Measurements from ENCODE around the gene MYDGF.
"Not testable (repeated sequence)": the region's sequence is repeated elsewhere in the genome, so short reads cannot be mapped to it uniquely, and the experiment has no call there.

Gene MYDGF

DNA sequence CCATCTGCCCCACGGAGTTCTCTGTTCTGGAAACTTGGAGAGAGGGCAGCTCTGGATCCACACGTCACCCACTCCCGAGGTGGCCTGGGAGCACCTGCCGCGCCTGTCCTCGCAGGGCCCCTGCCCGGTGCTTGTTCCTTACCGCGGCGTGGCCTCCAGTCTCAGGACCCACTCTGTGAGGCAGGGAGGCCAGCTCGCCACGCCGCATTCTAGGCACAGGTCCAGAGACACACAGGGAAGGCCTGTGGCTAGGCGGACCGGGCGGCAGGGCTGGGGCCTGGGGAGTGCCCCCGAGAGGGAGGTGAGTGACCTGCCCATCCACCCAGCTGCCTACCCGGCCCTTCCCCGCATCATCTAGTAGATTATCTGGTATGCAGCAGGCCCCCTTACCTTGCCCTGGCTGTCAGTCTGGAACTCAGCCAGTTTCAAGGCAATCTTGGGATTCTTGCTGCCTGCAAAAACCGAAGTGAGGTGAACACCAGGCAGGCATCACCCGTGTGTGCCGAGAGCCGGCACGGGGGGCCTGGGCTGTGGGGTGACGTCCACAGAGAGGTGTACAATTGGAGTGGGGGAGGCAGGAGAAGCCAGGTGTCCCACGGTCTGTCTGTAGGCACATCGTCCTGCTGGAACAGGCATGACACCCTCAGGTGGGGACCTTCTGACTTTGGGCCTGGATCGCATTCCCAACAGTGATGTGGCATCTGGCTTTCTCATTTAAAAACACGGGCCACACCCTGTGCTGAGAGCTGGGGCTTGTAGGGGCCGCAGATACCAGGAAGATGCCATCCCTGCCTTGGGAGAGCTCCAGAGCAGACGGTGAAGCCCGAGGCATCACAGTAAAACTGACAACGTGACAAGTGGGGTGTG, 29.9 kb upstream of the MYDGF start:
- DNase-seq (no peak), ATAC-seq (no peak)

GRCh38 chr19:4697304-4697703, 27.2 kb upstream of the MYDGF start:
- ATAC-seq = no peak
- DNase-seq = no peak

DNA sequence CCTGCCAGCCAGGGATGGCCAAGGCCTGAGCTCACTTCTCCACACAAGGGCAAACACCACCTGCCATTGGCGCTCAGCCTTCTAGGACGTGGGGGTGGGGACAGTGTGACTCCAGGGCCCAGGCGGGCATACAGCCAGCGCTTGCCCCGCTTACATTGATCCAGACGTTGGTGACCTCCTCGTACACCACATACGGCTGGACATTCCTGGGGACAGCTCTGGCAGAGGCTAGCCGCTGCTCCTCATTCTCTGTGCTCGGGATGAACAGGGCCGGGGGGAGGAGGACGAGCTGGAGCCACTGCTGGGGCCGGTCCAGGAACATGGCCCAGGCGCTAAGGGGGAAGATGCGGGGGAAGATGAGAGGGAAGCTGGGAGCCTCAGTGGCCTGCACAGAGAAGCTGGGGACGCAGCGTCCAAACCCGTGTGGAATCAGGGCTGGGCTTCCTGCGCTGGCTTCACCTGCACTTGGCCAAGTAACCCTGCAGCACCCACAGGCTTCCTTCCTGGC, 25.1 kb upstream of the MYDGF start:
- ATAC-seq = no peak
- DNase-seq = no peak

GRCh38 chr19:4694211-4694987, 24.3 kb upstream of the MYDGF start:
- ATAC-seq = peak; percentile 11
- no peak for DNase-seq

DNA sequence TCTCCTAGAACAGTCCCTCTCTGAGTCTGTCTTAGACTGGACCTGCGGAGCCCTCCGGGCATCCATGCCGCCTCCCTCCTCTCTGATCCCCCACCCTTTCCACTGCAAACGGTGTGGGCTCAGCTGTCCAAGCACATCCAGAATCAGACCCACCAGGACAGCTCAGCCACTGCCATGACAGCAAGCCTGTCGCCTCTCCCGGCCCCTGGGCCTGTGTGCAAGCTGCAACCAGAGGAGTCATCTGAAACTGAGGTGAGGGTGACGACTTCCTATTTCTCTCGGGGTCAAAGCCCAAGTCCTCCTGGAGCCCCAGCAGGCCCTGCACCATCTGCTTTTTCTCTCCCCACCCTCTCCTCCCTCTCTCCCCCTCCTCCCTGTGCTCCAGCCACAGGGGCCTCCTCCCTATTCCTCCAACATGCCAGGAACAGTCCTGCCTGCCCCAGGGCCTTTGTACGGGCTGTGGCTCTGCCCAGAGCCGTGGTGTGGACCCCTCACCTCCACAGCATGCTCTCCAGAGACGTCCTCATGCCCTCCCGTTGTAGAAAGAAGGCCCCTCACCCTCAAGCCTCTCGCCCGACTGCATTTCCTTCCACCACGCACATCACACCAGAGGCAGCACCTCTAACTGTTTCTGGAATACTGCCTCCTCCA, 23.5 kb upstream of the MYDGF start:
- no peak for DNase-seq
- no peak for ATAC-seq

- no peak for DNase-seq
Observed at GRCh38 chr19:4693078-4693350, 22.9 kb upstream of the MYDGF start.

GRCh38 chr19:4692251-4693077, 22.3 kb upstream of the MYDGF start:
- ATAC-seq = no peak

More at GRCh38 chr19:4693078-4693350, 22.9 kb upstream of the MYDGF start:
- ATAC-seq = no peak

GRCh38 chr19:4691373-4691772, 21.2 kb upstream of the MYDGF start:
- DNase-seq (no peak), ATAC-seq (no peak)

More at GRCh38 chr19:4692251-4693077, 22.3 kb upstream of the MYDGF start:
- no peak for DNase-seq

- DNase-seq = no peak
Observed at GRCh38 chr19:4690361-4690760, 20.2 kb upstream of the MYDGF start.

GRCh38 chr19:4689403-4689802, 19.3 kb upstream of the MYDGF start:
- no peak for DNase-seq
- no peak for ATAC-seq

More at GRCh38 chr19:4690361-4690760, 20.2 kb upstream of the MYDGF start:
- ATAC-seq = no peak

- no peak for DNase-seq
- no peak for ATAC-seq
Observed at GRCh38 chr19:4688587-4688986, 18.4 kb upstream of the MYDGF start.

- ATAC-seq = no peak
- DNase-seq = no peak
Observed at GRCh38 chr19:4687396-4687795, 17.3 kb upstream of the MYDGF start.

DNA sequence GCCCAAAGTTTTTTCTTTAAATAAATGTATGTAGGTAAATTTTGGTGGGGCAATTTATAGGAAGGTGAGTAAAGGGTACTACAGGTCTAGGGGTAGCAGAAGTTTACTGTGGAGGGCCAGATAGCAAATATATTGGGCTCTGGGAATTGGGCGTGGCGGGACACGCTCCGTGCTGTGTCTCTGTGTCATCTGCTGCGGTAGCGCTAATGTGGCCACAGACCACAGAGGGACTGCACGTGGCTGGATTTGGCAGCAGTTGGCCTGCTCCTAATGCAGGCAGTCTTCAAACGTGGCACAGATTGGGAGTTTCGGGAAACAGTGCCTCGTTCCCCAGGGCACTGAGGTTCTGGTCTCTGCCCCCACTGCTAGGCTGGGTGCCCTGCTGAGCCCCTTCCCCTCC, 16.6 kb upstream of the MYDGF start:
- ATAC-seq (no peak), DNase-seq (no peak)

- ATAC-seq (no peak), DNase-seq (no peak)
Observed at GRCh38 chr19:4684312-4685095, 14.4 kb upstream of the MYDGF start.

- no peak for DNase-seq
- no peak for ATAC-seq
Observed at GRCh38 chr19:4682417-4683200, 12.5 kb upstream of the MYDGF start.

DNA sequence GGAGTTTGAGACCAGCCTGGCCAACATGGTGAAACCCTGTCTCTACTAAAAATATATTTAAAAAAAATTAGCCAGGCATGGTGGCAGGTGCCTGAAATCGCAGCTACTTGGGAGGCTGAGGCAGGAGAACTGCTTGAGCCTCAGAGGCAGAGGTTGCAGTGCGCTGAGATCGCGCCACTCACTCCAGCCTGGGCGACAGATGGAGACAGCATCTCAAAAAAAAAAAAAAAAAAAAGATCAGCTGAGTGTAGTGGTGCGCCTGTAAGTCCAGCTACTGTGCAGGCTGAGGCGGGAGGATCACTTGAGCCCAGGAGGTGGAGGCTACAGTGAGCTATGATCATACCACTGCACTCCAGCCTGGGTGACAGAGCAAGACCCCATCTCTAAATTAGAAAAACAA, 9.9 kb upstream of the MYDGF start:
- not testable (repeated sequence) for ATAC-seq, DNase-seq

DNA sequence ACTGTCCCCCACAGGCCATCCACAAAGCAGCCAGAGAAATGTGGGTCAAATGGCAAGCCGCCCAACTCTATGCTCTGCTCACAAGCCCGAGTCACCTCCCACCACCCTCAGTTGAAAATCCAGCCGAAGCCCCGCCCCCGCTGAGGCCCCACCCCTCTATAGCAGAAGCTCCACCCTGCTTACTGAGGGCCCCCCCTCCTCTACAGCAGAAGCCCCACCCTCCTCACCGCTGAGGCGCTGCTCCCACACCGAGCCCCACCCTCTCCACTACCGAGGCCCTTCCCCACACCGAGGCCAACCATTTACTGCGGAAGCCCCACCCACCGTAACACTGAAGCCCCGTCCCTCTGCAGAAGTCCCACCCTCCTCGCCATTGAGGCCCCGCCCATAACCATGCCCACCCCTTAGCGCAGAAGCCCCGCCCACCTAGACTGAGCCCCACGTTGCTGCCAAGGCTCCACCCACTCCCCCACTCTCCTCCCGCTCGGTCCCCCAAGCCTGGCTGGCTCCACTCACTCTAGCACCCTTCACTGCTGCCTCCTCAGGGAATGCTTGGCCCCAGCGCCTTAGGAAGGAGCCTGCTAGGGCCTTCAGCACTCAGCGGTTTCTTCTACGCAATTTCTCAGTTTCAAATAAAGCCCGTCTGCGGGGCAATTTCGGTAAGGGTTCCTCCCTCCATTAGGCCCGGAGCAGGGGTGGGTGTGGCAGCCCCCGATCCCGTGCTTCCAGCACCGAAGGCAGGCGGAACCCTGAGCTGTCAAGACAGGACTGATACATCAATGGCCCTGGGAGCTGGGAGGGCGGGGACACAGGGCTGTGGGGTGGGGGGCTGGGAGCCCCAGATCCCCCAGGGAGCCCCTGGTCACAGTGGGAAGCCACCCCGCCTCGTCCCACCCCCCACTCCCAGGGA, 9.0 kb upstream of the MYDGF start:
- DNase-seq (peak; percentile 27), ATAC-seq (peak; percentile 19)

DNA sequence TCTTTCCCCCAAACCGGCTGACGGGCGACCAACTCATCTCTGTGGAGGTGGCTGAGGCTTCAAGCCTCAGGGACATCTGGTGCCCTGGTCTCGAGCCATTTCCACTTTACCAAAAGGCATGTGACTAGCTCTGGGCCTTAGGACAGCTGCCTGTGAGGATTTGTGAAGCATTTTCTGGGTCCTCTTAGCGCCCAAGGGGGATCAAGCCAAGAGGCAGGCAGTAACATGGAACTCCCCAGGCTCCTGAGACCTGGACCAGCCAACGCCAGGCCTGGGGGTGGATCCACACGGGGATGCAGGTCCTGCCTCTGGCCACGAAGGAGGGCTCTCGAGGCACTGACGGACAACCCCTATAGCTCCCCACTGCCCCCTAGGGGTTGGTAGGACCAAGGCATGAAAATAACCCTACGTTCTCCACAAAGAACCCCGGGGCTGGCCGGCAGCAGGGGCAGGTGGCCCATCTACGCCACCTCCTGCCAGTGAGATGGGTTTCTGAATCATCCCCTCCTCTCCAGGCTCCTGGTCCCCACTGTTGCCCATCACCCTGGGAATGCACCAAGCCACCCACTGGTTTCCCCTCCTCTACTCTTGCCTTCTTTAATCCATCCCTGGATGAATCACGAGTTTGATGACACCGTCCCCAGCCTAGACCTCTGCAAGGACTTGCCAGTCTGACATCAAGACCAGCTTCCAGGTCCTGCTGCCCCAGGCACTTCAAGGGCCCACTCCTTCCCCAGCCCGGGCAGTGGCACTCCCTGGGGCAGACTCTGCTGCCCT, 7.0 kb upstream of the MYDGF start:
- ATAC-seq = peak; percentile 24
- DNase-seq = peak; percentile 47

All from stimulated activated naive CD8-positive, alpha-beta T cell treated with anti-CD3 and anti-CD28 coated beads, Interleukin-15, Interleukin-2, amounts not matched to agents 100 U/mL and 50 U/mL, for 24 hours (primary cell).